Tongue (tissue), 2 donors: Measurements from ENCODE around the gene RBM15B. TPM values are rescaled to one million over a fixed set of nuclear protein-coding genes. Genes with fewer than 3 reads are reported as not detected.

Experiments
- DNase-seq: peaks from one replicate; pipeline ENCODE4 v3.0.0-alpha.2; 2015
- total RNA-seq: library from RNA; depleted of rRNA; stranded (reverse); fragments of >200 nt; gene quantifications from one replicate; pipeline ENCODE4 v1.2.3, GENCODE V29; 2014

Gene RBM15B
- total RNA-seq, 1 donor from 2014 or later = 19.0 TPM

DNA sequence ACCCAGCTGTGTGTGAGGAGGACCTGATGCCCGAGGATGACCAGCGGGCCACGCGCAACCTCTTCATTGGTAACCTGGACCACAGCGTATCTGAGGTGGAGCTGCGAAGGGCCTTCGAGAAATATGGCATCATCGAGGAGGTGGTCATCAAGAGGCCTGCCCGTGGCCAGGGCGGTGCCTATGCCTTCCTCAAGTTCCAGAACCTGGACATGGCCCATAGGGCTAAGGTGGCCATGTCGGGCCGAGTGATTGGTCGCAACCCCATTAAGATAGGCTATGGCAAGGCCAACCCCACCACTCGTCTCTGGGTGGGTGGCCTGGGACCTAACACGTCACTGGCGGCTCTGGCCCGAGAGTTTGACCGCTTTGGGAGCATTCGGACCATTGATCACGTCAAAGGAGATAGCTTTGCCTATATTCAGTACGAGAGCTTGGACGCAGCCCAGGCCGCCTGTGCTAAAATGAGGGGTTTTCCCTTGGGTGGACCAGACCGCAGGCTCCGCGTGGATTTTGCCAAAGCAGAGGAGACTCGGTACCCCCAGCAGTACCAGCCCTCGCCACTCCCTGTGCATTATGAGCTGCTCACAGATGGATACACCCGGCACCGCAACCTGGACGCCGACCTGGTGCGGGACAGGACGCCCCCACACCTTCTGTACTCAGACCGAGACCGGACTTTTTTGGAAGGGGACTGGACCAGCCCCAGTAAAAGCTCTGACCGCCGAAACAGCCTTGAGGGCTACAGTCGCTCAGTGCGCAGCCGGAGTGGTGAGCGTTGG lies 1.5 kb downstream of the RBM15B start:
- no peak for DNase-seq

DNA sequence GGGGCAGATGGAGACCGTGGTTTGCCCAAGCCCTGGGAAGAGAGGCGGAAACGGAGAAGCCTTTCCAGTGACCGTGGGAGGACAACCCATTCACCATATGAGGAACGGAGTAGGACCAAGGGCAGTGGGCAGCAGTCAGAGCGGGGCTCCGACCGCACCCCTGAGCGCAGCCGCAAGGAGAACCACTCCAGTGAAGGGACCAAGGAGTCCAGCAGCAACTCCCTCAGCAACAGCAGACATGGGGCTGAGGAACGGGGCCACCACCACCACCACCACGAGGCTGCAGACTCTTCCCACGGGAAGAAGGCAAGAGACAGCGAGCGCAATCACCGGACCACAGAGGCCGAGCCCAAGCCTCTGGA lies 2.0 kb downstream of the RBM15B start:
- no peak for DNase-seq

DNA sequence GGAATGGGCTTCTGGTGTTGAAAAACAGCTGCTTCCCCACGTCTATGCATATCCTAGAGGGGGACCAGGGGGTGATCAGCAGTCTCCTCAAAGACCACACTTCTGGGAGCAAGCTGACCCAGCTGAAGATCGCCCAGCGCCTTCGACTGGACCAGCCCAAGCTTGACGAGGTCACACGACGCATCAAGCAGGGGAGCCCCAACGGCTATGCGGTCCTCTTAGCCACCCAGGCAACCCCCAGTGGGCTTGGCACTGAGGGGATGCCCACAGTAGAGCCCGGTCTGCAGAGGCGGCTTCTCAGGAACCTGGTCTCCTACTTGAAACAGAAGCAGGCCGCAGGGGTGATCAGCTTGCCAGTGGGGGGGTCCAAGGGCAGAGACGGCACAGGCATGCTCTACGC lies 2.5 kb downstream of the RBM15B start:
- no peak for DNase-seq

DNA sequence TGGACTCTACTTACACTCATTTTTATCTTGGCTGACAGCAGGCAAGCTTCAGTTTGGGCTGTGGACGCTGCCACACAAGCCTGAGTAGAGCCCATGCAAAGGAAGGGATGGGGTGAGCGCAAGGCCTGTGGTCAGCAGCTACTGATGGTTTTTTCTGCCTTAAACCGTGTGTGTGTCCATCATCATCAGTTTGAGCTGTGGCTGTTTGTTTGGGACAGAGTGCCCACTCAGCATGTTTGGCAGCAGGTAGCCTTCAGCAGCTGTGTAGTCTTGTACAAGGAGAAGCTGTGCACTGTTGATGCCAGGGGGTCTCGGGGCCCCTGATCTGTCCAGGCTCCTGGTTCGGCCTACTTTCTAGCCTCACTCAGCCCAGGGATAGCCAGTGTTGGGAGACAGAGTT lies 3.5 kb downstream of the RBM15B start:
- DNase-seq = no peak

DNA sequence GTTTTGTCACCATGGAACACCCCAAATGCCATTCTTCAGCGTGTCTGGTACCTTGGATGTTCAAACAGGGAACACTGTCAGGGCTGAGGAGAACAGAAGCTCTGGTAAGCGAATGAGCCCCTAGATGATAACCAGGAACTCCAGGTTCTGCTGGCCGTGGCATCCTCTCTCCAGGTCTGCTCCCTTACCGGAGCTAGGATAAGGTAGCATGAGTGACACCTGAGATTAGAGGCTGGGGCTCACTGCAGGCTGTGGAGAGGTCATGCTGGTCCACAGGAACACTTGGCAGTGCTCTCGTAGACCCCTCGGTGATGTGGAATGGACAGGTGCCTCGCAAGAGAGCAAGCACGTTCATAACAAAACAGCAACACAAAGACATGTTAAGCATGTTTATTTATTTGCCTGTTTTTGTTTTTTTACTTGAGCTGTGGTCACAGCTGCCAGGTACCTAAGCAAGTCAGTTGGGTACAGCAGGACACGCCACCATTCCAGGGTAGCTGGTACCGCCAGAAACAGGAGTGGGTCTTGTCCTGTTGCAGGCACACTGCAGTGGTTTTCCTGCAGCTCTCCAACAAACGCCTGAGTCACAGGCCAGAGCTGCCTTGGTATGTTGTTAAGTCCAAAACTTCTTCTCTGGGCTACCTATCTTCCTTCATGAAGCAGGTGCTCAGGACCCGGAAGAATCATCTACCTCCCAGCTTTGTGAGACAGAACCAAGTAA lies 4.6 kb downstream of the RBM15B start:
- no peak for DNase-seq

DNA sequence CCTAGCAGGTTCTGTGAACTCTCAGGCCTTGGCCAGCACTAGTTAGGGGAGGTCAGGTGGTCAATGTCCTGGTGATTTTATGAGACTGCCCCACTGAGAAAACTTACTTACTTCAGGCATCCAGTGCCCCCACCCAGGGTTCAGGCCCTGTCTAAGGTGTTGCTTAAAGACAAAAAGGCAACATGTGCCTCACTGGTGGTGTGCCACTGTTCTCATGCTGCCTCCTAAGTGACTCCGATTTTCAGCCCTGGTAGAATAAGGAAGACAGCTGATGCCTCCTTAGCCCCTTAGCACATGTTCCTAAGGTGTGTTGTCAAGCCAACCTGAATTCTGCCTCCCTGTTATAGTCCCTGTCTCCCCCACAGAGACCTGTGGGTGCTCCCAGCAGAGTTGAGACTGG lies 5.3 kb downstream of the RBM15B start:
- DNase-seq = no peak

DNA sequence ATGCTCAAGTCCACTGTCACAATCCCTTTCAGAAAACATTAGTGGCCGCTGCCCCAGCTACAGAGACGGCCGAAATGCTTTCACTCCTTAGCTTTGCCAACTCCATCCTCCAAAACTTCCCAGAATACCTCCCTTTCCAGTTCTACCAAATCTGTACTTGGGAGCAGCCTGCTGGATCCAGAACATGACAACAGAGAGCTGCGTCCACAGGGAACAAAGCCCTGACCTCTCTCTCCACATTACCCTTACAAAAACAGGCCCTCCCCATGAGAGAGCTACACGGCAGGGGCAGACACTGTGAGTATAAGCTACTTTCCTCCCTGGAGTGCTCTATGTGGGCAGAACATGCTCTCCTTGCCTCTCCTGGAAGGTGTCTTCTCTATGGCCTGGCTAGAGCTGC lies 6.3 kb downstream of the RBM15B start:
- DNase-seq = no peak

DNA sequence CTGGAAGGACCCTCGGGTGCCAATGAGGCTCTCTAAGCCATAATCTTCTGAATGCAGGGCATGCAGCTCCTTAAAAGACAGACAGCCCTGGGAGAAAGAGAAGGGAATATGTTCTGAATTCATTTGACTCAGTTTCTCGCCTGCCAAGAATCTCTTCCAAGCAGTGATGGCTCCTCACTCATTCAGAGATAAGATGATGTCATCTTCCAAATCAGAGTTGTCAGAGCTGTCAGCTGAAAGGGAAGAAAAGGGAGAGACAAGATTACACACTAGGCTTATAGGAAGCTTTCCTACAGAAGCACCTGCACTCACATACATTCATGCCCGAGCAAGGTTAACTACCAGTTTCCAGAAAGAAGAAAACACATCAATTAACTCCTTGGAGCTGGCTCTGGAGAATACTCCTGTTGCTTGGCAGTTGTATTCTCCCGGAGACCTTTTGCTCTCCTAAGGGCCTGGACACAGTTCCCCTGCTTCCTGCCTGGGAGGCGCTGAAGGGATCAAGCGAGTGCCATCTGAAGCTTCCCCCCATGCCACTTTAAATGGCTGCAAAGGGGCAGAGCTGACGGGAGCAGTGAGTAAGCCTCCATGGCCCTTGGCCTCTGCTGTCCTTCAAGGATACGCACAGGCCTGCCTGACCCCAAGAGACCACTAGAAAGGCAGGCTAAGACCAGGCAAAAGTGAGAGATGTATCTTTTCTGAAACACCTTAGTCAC lies 7.7 kb downstream of the RBM15B start:
- DNase-seq = no peak

DNA sequence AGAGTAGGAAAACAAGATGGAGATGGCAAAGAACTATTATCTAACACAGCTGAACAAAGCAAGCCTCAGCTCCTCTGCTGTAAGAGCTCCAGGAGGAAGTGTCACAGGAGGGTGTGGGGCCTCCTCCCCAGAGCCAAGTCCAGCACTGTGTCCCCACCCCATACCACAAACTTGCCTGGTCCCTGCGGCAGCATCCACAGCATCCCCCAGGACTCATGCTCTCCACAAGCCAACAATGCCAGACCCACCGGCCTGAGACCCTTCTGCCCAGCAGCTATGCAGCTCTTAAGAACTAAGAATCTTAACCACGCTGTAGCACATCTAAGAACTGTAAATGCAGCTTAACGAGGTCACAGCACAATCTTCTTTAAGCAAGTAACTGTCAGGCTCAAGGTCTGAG lies 9.1 kb downstream of the RBM15B start:
- DNase-seq = no peak

DNA sequence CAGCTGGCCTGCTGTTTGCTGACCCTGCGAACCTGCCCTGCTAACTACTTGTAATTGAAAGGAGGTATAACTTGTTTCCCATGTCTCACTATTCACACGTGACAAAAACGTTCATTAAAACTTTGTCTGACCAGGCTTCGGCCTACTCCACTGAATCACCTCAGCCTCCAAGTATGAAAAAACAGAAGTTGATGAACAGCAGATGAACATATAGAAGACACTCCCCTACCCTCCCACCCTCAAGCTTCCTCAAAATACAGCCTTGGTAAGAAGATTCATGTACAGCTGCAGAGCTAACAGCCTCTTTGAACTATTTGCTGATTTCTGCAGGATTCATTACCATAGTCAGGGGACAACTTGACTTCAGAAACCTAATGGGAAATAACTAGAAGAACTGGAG lies 10.7 kb downstream of the RBM15B start:
- no peak for DNase-seq

DNA sequence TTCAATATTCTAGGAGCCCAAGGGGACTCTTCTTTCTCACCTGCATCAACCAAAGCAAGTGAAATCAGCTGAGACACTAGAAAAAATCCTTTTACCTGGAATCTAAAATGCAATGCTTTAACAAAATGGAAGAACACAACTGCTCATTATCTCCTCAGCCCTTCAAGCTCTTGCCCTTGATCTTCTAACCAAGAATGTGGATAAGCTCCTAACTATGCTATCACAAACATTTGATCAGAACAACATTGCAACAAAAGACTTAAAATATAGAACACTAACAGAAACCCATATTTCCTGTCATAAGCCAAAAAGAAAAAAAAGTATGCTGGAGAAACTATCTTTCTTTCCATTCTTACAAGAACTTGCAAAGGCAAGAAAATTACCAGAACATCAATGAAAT lies 12.6 kb downstream of the RBM15B start:
- no peak for DNase-seq

DNA sequence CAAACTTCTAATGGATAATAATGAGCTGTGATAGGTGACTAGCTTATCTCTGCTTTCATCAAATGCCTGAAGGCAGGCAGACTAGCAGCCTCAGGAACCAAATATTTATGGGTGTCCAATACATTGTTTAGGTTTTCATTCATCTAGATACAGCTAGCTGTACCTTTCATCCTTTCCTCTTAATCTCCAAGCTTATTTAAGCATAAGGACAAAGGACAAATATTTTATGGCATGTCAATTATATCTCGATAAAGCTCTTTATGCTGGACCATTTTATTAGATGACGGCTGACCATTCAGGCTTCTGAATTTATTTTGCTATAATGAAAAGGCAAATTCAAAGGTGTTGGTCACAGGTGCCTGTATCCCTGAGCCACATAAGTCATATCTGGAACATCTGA lies 16.9 kb downstream of the RBM15B start:
- no peak for DNase-seq

DNA sequence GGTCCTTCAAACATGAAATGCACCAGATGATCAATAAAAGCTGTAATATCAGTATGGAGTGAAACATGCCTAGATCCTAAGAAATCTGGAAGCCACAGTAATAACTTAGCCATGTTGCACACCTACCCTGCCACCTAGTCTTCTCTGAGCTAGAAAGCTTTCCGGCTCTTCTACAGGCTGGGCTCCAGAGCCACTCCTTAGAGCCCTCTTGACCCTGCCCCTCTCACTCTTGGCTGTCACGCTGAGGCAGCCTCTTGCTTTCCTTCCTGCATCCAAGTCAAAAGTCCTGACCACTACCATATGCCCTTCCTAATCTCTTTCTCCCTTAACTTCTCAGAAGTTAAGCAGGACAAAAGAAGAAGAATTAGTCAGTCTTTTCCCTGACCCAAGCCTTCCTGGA lies 17.7 kb downstream of the RBM15B start:
- DNase-seq = no peak

DNA sequence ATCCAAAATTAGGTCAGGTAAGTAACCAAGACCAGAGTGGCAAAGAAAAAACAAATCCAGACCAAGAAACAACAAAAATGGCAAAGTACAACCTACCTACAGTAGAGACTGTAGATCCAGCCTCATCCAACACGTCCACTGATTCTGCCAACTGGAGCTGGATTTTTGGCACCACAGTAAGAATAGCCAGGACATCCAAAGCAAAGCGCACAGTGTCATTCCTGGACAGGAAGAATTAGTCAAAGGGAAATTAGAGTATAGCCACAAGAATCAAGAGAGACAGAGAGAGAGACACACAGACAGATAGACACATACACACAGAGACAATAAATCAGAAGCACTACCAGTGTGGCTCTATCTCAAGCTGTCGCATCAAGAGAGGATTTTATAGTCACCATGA lies 31.1 kb downstream of the RBM15B start:
- no peak for DNase-seq

DNA sequence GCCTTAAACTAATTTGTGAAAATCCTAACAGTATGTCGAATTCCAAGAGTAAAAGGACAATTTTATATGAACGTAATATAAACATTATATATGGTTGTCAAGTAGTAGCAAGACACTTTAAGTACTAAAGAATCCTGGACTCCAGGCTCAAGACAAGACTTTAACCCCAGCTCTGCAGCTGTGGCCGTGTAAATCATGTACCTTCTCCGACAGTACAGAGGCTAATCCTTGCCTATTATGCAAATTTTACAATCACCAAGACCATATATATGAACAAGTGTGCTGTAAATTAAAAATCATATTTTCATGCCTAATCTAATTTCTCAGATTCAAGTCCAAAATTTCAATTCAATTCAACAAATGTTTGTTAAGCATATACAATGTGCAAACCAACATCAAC lies 35.8 kb downstream of the RBM15B start:
- no peak for DNase-seq

DNA sequence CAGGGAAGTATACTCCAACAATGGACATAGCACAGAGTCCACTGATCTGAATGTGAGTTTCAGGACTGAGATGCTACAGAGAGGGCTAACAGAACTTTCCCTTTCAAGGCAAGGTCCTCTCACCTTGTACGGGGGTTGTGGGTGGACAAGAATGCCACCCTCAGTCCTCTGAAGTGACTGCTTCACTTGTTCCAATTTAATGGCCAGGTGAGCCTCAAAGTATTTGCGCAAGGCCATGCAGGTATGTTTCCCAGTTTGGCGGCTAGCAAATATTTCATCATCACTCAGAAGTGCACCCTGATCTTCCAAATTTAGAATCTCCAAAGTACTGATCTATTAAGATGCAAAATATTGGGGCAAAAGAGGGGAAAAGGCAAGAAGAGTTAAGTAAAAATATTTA lies 38.1 kb downstream of the RBM15B start:
- DNase-seq = no peak

DNA sequence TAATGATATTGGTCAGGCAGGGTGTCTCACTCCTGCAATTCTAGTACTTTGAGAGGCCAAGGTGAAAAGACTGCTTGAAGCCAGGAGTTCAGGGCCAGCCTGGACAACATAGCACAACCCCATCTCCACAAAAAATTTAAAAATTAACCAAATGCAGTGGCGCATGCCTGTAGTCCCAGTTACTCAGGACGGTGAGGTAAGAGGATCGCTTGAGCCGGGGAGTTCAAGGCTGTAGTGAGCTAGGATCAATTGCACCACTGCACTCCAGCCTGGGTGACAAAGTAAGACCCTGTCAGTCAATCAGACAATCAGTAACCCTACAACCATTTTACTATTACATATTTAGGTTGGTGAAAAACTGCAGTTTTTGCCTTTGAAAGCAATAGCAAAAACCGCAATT lies 43.0 kb downstream of the RBM15B start:
- no peak for DNase-seq

DNA sequence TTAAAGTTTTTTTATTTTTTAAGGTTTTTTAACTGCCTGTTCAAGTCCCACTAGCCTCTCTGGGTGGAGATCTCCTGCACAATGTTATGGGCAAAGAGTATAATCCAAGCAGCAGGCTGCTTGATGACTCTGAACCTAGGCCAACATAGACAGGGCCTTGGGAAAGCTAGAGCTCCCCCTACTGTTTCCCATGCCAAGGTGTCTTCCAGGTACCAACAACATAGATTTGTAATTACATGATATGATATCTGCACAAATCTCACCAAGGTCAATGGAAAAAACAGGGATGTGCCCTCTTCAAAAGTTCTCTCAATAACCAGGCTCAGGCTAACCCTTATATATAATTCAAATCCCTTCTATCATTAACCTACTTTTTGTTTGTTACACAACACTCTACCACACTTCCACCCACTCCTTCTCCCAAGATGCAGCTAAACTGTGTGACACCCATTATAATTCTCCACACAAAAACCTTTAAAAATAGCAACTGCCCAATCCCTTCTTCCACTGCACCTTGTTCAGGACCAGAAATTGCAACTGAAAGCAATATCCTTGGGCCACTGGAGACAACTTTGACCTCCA lies 43.8 kb downstream of the RBM15B start:
- DNase-seq = peak; percentile 53

DNA sequence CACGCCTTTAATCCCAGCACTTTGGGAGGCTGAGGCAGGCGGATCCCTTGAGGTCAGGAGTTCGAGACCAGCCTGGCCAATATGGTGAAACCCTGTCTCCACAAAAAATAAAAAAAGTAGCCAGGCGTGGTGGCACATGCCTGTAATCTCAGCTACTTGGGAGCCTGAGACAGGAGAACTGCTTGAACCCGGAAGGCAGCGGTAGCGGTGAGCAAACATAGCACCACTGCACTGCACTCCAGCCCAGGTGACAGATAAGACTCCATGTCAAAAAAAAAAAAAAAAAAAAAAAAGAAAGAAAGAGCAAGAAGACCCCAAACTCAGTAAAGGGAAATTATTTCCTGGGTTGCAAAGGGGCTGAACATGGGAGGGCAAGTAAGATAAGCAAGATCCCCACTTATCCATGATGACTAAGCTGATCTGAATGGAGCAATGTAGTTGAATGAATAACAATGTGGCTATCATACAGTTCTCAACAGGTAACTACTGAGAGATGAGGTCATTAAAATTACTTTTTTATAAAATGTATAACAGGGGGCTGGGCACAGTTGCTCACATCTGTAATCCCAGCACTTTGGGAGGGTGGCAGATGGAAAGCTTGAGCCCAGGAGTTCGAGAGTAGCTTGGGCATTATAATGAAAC lies 46.0 kb downstream of the RBM15B start:
- DNase-seq = no peak

DNA sequence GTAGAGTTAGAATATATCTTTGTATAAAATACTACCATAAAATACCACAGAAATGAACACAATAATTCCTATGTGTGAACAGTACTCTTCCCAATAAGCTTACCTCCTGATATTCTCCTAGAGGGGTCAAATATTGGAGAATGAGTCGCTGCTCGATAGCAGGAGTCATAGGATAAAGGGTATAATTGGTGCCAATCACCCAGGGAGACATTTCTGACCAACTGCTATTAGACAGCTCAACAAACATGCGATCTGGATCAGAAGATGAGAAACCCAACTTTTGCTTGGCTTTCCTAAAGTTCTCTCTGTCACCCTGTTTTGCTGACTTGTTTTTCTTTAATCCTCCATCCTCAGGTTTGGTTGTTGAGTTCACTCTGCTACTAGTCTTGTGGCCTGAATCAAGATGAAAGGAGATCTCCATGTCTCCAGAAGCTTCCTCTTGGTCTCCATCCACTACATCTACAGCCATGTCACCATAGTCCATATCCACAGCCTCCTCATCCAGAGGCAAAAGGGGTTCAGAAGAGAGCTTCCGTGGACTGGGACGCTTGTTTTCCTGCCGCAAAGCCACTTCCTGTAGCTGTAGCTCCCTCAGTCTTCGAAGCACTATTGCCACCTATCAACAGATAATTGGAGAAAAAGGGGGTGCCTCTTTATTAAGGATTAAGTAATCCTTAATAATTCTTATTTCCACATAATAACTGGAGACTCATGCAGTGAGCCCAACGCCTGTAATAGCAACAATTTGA lies 50.4 kb downstream of the RBM15B start:
- no peak for DNase-seq

DNA sequence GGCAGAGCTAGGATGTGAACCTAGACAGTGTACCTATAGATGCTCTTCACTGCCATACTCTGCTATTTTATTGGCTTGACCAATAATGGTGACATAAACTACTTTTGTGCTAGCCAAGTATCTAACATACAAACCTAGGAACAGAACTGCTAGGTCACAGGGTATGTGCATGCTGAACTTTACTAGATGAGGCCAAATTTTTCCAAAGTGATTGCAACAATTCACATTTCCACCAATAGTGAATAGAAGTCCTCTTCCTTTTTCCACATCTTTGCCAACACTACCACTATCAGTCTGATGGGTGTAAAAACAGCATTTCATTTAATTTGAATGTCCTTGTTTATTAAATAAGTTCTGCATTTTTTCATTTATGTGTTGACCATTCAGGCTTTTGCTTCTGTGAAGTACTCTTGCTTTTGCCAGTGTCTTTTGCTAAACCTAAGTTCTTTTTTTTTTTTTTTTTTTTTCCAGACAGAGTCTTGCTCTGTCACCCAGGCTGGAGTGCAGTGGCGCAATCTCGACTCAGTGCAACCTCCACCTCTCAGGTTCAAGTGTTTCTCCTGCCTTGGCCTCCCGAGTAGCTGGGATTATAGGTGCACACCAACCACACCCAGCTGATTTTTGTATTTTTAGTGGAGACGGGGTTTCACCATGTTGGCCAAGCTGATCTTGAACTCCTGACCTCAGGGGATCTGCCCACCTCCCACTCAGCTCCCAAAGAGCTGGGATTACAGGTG lies 54.6 kb downstream of the RBM15B start:
- no peak for DNase-seq
